Coronary artery (tissue), 2 donors: ENCODE data around the gene SPACA4.

ENCODE experiments used
- DNase-seq: peaks from one replicate; pipeline ENCODE4 v3.0.0-alpha.2; 2017; ENCODE audit warnings: low spot score
- H3K27ac ChIP-seq, 2 donors: fragments of 200-600 bp; sonication (generic); one replicate each; pipeline ENCODE4 v1.5.1; 2016 to 2019
- H3K4me3 ChIP-seq: fragments of 200-600 bp; sonication (generic); 2 replicates; pipeline ENCODE4 v1.5.1; 2016; ENCODE audit warnings: mild to moderate bottlenecking, moderate library complexity
- TF ChIP-seq, protein P1 (sequence below): fragments of 200-600 bp; sonication (generic); IDR thresholded peaks from one replicate; pipeline ENCODE4 v1.5.1; 2019; ENCODE audit warnings: antibody characterized with exemption

SPACA4 gene

DNA sequence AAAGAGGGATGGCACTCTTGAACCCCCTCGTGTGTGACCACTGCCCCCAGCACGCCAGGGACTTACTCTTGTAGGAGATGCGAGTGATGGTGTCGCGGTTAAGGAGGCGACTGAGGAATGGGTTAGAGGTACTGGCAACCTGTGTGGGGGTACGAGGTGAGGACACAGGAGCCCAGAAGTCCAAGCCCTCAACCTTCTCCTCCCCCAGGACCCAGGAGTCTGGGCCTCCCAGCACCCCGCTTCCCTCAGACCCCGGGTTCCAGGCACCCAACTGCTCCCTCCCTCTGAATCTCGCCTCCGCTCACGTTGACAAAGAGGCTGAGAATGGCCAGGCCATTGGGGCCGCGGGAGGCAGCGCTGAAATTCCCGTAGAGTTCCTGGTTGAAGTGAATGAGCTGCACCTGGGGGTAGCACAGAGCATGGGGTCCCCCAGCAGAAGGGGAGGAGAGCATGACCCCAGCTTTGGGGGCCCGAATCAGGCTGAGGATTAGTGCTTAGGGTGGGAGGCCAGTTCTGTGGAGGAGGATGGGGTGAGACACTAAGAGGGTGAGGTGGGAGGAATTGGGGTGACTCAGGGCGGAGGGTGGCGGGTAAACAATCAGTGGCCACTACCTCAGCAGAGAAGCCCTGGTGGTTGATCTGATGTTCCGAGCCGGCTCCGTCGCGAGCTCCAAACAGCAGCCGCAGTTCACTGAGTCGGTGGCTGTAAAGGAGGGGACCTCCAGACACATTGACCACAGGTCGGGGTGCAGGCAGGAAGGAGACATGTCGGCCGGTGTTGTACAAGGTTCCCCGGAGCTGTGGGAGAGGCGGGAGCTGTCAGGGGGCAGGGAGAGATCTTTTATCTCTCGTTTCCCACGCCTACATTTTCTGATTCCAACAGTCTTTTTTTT lies 33.2 kb downstream of the SPACA4 start:
- TF ChIP-seq, protein P1, sequence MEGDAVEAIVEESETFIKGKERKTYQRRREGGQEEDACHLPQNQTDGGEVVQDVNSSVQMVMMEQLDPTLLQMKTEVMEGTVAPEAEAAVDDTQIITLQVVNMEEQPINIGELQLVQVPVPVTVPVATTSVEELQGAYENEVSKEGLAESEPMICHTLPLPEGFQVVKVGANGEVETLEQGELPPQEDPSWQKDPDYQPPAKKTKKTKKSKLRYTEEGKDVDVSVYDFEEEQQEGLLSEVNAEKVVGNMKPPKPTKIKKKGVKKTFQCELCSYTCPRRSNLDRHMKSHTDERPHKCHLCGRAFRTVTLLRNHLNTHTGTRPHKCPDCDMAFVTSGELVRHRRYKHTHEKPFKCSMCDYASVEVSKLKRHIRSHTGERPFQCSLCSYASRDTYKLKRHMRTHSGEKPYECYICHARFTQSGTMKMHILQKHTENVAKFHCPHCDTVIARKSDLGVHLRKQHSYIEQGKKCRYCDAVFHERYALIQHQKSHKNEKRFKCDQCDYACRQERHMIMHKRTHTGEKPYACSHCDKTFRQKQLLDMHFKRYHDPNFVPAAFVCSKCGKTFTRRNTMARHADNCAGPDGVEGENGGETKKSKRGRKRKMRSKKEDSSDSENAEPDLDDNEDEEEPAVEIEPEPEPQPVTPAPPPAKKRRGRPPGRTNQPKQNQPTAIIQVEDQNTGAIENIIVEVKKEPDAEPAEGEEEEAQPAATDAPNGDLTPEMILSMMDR = no peak
- no peak for DNase-seq
- Histone ChIP-seq H3K27ac (no peak overlapping the region), H3K4me3 (no peak overlapping the region)

- DNase-seq = no peak
- Histone ChIP-seq H3K27ac (no peak overlapping the region), H3K4me3 (no peak overlapping the region)
- TF ChIP-seq, protein P1 = no peak
These were observed 35.3 kb downstream of the SPACA4 start for GRCh38 chr19:48641850-48642249.

DNA sequence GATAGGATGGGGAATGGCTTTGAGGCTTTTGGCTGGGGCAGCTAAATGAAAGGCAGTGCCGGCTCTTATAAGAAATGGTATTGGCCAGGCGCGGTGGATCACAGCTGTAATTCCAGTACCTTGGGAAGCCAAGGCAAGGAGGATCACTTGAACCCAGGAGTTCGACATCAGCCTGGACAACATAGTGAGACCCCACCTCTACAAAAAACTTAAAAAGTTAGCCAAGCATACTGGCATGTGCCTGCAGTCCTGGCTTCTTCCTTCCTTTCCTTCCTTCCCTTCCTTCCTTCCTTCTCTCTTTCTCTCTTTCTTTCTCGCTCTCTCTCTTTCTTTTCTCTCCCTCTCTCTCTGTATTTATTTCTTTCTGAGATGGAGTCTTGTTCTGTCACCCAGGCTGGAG lies 36.3 kb downstream of the SPACA4 start:
- no peak overlapping the region for H3K27ac ChIP-seq
- TF ChIP-seq, protein P1 = no peak
- H3K4me3 ChIP-seq = no peak overlapping the region
- DNase-seq = no peak

GRCh38 chr19:48644355-48644754 lies 37.8 kb downstream of the SPACA4 start:
- DNase-seq = no peak
- H3K27ac ChIP-seq = no peak overlapping the region
- TF ChIP-seq, protein P1 = no peak
- H3K4me3 ChIP-seq = no peak overlapping the region

GRCh38 chr19:48644839-48645619 lies 38.5 kb downstream of the SPACA4 start:
- H3K4me3 ChIP-seq = peak overlapping the region; percentile 90
- peak overlapping the region; percentile 80 to 92 for H3K27ac ChIP-seq
- DNase-seq = peak; percentile 84
- TF ChIP-seq, protein P1 = no peak

GRCh38 chr19:48645620-48646000 lies 39.1 kb downstream of the SPACA4 start:
- TF ChIP-seq, protein P1 = no peak
- Histone ChIP-seq H3K27ac (peak overlapping the region; percentile 80 to 92), H3K4me3 (peak overlapping the region; percentile 90)
- DNase-seq = no peak
